Activated CD8-positive, alpha-beta memory T cell treated with anti-CD3 and anti-CD28 coated beads, Interleukin-2, amount 10 ng/mL, durations not matched to agents 7 days and 5 days (primary cell): ENCODE measurements around the gene SORCS2. TPM values are rescaled to one million over a fixed set of nuclear protein-coding genes. Genes with fewer than 3 reads are reported as not detected.
"Not testable (repeated sequence)": the region's sequence is repeated elsewhere in the genome, so short reads cannot be mapped to it uniquely, and the experiment has no call there.

Source experiments
- ATAC-seq: fragments of 150-1000 bp; cut with Tn5 transposase; one replicate; pipeline ENCODE4 v1.10.0; 2021; ENCODE audit warnings: moderate library complexity
- CTCF ChIA-PET: fragments of 350-600 bp; sonication (Branson Sonifier 250); formaldehyde crosslinking; loops from one replicate; lab custom pipeline; 2021; ENCODE audit warnings: antibody characterized with exemption; lab: Charles Lee
- DNase-seq: peaks from one replicate; pipeline ENCODE4 v3.0.0-alpha.2; 2020
- H3K27ac Mint-ChIP-seq: one replicate; pipeline ENCODE4 v1.8.0; 2021; ENCODE audit warnings: mild to moderate bottlenecking, mixed read lengths
- H3K27me3 Mint-ChIP-seq: one replicate; pipeline ENCODE4 v1.8.0; 2021; ENCODE audit warnings: mixed read lengths
- H3K36me3 Mint-ChIP-seq: one replicate; pipeline ENCODE4 v1.8.0; 2021; ENCODE audit warnings: mild to moderate bottlenecking, mixed read lengths
- H3K4me1 Mint-ChIP-seq: one replicate; pipeline ENCODE4 v1.8.0; 2021; ENCODE audit warnings: mixed read lengths
- H3K4me3 Mint-ChIP-seq: one replicate; pipeline ENCODE4 v1.8.0; 2021; ENCODE audit warnings: mild to moderate bottlenecking, moderate library complexity, mixed read lengths
- H3K9me3 Mint-ChIP-seq: one replicate; pipeline ENCODE4 v1.8.0; 2022; ENCODE audit warnings: low read depth, mixed read lengths
- total RNA-seq, 2 experiments: library from RNA; stranded (reverse); gene quantifications; one replicate each; pipeline ENCODE4 v1.2.3, GENCODE V29; 2021

Gene SORCS2
- total RNA-seq, 2 experiments from 2014 or later = 0.05 to 0.06 TPM

- H3K27me3 Mint-ChIP-seq = peaks cover 55% of the 10 kb centered on the region
- DNase-seq (no peak), ATAC-seq (no peak)
- no peaks in the 10 kb centered on the region for H3K4me1 Mint-ChIP-seq
- no peaks in the 10 kb centered on the region for H3K9me3 Mint-ChIP-seq
- H3K27ac Mint-ChIP-seq = no peak overlapping the region
- CTCF ChIA-PET = no interaction called here
- H3K4me3 Mint-ChIP-seq = no peak overlapping the region
- H3K36me3 Mint-ChIP-seq = no peaks in the 10 kb centered on the region
Observed at GRCh38 chr4:7155590-7156071, 36.7 kb upstream of the SORCS2 start.

DNA sequence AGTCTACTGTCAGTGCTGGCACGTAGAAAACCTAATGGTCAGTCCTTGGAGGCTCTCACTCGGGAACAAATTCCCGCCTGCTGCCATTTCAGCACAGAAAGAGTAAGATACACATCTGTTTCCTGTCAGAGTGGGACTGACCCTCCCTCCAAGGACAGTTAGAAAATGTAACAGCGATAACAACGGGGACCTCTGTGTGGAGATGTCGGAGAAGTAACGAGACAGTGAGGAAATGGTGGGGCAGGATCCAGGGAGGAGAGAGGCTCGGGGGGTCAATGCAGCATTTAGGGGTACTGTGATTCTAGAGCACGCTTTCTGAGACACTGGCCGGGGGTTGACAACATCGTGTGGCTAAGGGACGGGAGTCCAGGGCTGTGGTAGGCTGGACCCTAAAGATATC, 36.0 kb upstream of the SORCS2 start:
- ATAC-seq = no peak
- H3K36me3 Mint-ChIP-seq = no peaks in the 10 kb centered on the region
- peaks cover 49% of the 10 kb centered on the region for H3K27me3 Mint-ChIP-seq
- no peak overlapping the region for H3K27ac Mint-ChIP-seq
- no peak overlapping the region for H3K4me3 Mint-ChIP-seq
- no peaks in the 10 kb centered on the region for H3K9me3 Mint-ChIP-seq
- CTCF ChIA-PET = no interaction called here
- no peak for DNase-seq
- H3K4me1 Mint-ChIP-seq = no peaks in the 10 kb centered on the region

GRCh38 chr4:7156761-7157488, 35.4 kb upstream of the SORCS2 start:
- H3K36me3 Mint-ChIP-seq = no peaks in the 10 kb centered on the region
- H3K27me3 Mint-ChIP-seq = peaks cover 44% of the 10 kb centered on the region
- H3K27ac Mint-ChIP-seq = no peak overlapping the region
- CTCF ChIA-PET = no interaction called here
- DNase-seq = no peak
- ATAC-seq = no peak
- no peak overlapping the region for H3K4me3 Mint-ChIP-seq
- H3K9me3 Mint-ChIP-seq = no peaks in the 10 kb centered on the region
- H3K4me1 Mint-ChIP-seq = no peaks in the 10 kb centered on the region

DNA sequence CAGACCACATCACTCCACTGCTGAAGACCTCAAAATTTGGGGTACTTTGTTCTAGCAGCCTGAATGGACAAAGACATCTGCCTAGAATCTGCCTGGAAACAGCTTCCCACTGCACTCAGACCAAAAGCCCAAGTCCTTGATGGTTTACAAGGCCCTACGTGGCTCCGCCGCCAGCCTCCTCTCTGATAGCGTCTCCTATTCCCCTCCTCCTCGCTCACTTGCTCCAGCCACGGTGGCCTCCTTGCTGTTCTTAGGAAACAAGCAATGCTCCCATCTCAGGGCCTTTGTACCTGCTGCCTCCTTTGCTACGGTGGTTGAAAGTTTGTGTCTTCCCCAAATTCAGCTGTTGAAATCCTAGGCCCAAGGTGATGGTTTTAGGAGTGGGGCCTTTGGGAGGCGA, 34.7 kb upstream of the SORCS2 start:
- no peaks in the 10 kb centered on the region for H3K9me3 Mint-ChIP-seq
- H3K4me1 Mint-ChIP-seq = no peaks in the 10 kb centered on the region
- CTCF ChIA-PET = no interaction called here
- H3K27ac Mint-ChIP-seq = no peak overlapping the region
- H3K4me3 Mint-ChIP-seq = no peak overlapping the region
- H3K27me3 Mint-ChIP-seq = peaks cover 44% of the 10 kb centered on the region
- no peaks in the 10 kb centered on the region for H3K36me3 Mint-ChIP-seq
- ATAC-seq (no peak), DNase-seq (no peak)

DNA sequence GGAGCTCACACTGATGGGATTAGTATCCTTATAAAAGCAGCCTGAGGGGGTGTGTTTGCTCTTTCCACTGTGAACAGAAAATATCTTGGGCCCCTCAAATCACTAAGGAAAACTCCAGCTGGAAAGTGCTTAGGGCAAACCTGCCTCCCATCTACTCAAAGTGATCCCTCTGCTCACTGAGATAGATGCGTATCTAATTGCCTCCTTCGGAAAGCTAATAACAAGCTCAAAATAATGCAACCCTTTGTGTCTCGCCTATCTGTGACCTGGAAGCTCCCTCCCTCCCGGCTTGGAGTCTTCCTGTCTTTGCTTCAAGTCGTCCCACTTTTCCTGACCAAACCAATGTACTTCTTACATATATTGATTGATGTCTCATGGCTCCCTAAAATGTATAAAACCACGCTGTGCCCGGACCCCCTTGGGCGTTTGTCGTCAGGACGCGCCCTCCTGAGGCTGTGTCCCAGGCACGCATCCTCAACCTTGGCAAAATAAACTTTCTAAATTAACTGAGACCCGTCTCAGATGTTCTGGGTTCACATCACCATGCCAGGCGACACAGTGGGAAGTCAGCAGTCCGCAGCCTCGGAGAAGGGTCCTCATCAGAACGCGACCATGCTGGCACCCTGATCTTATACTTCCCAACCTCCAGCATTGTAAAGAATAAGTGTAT, 34.1 kb upstream of the SORCS2 start:
- H3K36me3 Mint-ChIP-seq = no peaks in the 10 kb centered on the region
- no peaks in the 10 kb centered on the region for H3K4me1 Mint-ChIP-seq
- H3K9me3 Mint-ChIP-seq = no peaks in the 10 kb centered on the region
- ATAC-seq = no peak
- no peak overlapping the region for H3K27ac Mint-ChIP-seq
- CTCF ChIA-PET = no interaction called here
- H3K27me3 Mint-ChIP-seq = peaks cover 49% of the 10 kb centered on the region
- H3K4me3 Mint-ChIP-seq = no peak overlapping the region
- no peak for DNase-seq

DNA sequence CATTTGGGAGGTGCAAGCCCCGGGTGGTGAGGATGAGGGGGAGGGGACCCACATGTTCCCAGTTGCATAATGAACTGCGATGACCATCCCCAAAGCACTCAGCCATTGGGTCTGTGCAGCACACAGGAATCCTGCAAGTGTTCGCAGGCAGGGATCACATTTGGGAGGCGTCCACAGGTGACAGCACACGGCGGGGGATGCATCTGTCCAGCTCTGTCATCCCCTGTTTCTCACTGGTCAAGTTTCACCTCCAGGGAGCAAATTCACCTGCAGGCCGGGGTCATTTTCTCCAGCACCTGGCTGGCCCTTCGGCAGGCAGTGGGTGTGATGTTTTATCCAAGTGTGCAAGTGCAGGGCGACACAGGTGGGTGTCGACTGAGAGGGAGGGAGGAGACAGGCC, 33.3 kb upstream of the SORCS2 start:
- ATAC-seq = no peak

GRCh38 chr4:7159923-7160322, 32.4 kb upstream of the SORCS2 start:
- no peak for DNase-seq
- no peak overlapping the region for H3K27ac Mint-ChIP-seq
- CTCF ChIA-PET = no interaction called here
- H3K36me3 Mint-ChIP-seq = no peaks in the 10 kb centered on the region
- no peaks in the 10 kb centered on the region for H3K4me1 Mint-ChIP-seq
- peaks cover 51% of the 10 kb centered on the region for H3K27me3 Mint-ChIP-seq
- no peak overlapping the region for H3K4me3 Mint-ChIP-seq
- ATAC-seq = no peak
- no peaks in the 10 kb centered on the region for H3K9me3 Mint-ChIP-seq

More for the DNA sequence above, 33.3 kb upstream of the SORCS2 start:
- Mint-ChIP-seq H3K4me1 (no peaks in the 10 kb centered on the region), H3K27ac (no peak overlapping the region), H3K4me3 (no peak overlapping the region), H3K36me3 (no peaks in the 10 kb centered on the region), H3K9me3 (no peaks in the 10 kb centered on the region), H3K27me3 (peaks cover 52% of the 10 kb centered on the region)
- CTCF ChIA-PET = no interaction called here
- no peak for DNase-seq

- ATAC-seq (no peak), DNase-seq (no peak)
- CTCF ChIA-PET = no interaction called here
- H3K36me3 Mint-ChIP-seq = no peaks in the 10 kb centered on the region
- peaks cover 45% of the 10 kb centered on the region for H3K27me3 Mint-ChIP-seq
- H3K4me3 Mint-ChIP-seq = no peak overlapping the region
- no peaks in the 10 kb centered on the region for H3K4me1 Mint-ChIP-seq
- no peak overlapping the region for H3K27ac Mint-ChIP-seq
- H3K9me3 Mint-ChIP-seq = no peaks in the 10 kb centered on the region
Observed at GRCh38 chr4:7160439-7160838, 31.9 kb upstream of the SORCS2 start.

DNA sequence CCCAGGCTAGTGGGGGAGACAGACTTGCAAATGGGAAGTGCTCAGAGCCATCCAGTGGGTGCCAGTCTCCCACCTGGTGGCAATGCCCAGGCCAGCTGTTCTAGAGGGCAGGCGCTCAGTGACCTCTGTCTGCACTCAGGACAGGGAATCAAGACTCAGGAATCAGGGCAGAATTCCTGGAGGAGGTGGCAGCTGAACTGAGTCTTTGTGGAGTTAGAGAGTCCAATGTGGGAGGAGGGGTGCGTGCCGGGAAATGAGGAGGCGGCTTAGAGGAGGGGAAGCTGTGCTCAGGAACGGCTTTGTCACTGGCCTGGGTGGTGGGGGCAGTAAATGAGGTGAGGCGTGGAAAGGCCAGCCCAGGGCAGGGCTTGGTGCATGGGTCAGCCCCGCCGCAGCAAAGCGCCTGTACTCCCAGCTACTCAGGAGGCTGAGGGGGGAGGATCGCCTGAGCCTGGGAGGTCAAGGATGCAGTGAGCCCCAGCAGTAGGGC, 31.3 kb upstream of the SORCS2 start:
- Mint-ChIP-seq H3K27ac (no peak overlapping the region), H3K36me3 (no peaks in the 10 kb centered on the region), H3K4me3 (no peak overlapping the region), H3K9me3 (no peaks in the 10 kb centered on the region), H3K27me3 (peaks cover 41% of the 10 kb centered on the region), H3K4me1 (no peaks in the 10 kb centered on the region)
- ATAC-seq = no peak
- CTCF ChIA-PET = no interaction called here
- DNase-seq = no peak

DNA sequence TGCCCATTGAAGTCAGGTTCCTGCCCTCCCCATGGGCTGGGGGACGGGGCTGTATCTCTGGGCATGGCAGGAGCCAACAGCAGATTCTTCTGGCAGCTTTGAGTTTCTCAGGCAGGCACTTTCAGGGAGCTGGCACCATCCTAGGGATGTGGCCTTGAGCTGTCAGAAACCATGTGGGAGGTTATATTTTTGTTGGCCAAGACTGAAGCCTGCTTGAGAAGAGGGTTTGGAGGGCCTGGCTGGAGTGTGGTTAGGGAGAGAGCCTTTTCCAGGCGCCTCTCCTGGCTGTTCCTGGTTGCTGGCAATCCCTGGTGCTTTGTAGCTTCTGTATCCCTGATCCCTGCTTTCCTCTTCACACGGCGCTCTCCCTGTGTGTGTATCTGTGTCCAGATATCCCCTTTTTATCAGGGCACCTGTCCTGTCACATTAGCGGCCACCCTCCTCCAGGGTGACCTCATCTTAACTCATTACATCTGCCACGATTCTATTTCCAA, 30.6 kb upstream of the SORCS2 start:
- no peak overlapping the region for H3K4me3 Mint-ChIP-seq
- H3K27me3 Mint-ChIP-seq = peaks cover 36% of the 10 kb centered on the region
- ATAC-seq = no peak
- no peaks in the 10 kb centered on the region for H3K4me1 Mint-ChIP-seq
- no peaks in the 10 kb centered on the region for H3K9me3 Mint-ChIP-seq
- DNase-seq = no peak
- no peak overlapping the region for H3K27ac Mint-ChIP-seq
- CTCF ChIA-PET = no interaction called here
- no peaks in the 10 kb centered on the region for H3K36me3 Mint-ChIP-seq

- DNase-seq, ATAC-seq, H3K9me3 Mint-ChIP-seq, H3K36me3 Mint-ChIP-seq, H3K4me3 Mint-ChIP-seq, CTCF ChIA-PET, H3K27ac Mint-ChIP-seq, H3K4me1 Mint-ChIP-seq: not testable (repeated sequence)
- peaks cover 25% of the 10 kb centered on the region for H3K27me3 Mint-ChIP-seq
Observed at GRCh38 chr4:7165056-7165873, 27.1 kb upstream of the SORCS2 start.

DNA sequence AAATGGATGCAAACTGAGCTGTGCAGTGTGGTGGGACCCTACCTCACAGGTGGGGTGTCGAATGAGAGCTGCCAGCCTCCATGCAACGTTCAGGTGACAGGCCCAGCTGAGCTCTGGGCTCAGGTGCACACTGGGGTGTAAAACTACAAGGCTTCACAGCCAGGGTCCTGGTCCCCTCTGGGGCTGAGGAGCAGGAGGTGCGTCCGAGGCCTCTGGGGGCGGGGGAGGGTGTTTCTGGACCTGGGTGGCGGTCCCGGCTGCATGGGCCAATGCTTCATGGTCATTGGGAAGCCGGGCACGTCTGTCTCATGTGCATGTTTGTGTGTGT, 26.5 kb upstream of the SORCS2 start:
- no peak for ATAC-seq
- Mint-ChIP-seq H3K4me3 (no peak overlapping the region), H3K27ac (no peak overlapping the region), H3K27me3 (peaks cover 29% of the 10 kb centered on the region), H3K9me3 (no peaks in the 10 kb centered on the region), H3K36me3 (no peaks in the 10 kb centered on the region), H3K4me1 (peaks cover 9% of the 10 kb centered on the region)
- DNase-seq = no peak
- CTCF ChIA-PET = no interaction called here

DNA sequence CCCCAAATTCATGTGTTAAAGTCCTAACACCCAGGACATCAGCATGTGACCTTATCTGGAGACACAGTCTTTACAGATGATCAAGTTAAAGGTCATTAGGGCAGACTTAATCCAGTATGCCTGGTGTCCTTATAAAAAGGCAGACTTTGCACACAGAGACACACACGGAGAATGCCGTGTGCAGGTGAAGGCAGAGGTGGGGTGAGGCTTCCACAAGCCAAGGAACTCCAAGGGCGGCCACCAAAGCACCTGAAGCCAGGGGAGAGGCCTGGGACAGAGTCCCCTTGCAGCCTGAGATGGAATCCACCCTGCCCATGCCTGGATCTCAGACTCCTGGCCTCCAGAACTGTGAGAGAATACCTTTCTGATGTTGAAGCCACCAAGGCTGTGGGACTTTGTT, 26.1 kb upstream of the SORCS2 start:
- Mint-ChIP-seq H3K9me3 (no peaks in the 10 kb centered on the region), H3K27ac (no peak overlapping the region), H3K27me3 (peaks cover 33% of the 10 kb centered on the region), H3K4me1 (peaks cover 9% of the 10 kb centered on the region), H3K36me3 (no peaks in the 10 kb centered on the region), H3K4me3 (no peak overlapping the region)
- ATAC-seq = no peak
- CTCF ChIA-PET = no interaction called here
- DNase-seq = no peak
